Mesenteric fat pad (tissue), 1 donor: ENCODE measurements around the gene RBM47. TPM values are rescaled to one million over a fixed set of nuclear protein-coding genes. Genes with fewer than 3 reads are reported as not detected.

ENCODE experiments used
- DNase-seq: peaks from one replicate; pipeline ENCODE4 v3.0.0-alpha.2; 2020; ENCODE audit warnings: low spot score
- total RNA-seq: library from RNA; stranded (reverse); fragmentation: NEBNext Ultra II Directional; extraction: Animal tissue kit (Norgen Biotek cat#: 25700); gene quantifications from one replicate; pipeline ENCODE4 v1.2.1, GENCODE V29; 2021
- donor health status: DM: yes; HTN: yes; CAD: no.

The RBM47 gene
- total RNA-seq, 1 donor from 2014 or later, result 53.3 TPM

DNA sequence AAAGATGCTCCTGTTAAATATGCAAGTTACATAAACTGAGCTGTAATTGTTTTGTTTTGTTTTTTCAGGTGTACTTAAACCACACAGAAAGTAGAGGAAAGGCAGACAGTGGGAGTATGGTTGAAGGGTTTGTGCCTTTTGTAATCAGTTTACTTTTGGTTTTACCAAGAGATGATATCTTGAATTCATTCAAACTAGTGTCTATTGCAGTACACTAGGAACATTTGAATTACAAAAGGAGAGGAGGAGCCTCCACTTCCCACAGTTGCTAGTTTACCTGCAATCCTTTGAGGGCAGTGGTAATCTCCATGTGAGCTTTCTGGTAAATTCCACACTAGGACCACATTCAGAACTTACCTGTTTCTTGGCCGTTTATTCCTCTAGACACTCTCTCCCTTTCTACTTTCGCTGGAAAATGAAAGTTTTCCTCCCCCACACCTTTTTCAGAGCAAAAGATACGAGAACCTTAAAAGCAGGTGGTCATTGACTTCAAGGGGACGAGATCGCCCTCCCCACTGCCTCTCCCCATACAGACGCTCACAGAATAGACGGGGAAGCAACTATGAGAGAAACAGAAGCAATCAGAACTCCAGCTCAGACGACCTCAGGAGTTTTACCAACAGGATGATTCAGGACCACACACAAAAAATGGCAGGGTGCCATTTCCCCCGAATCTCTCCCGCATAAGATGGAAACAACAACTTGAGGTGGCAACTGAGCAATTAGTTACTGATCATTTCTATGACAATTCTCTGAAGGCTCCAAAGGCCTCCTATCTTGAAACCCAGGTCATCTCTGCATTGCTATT is 3.3 kb downstream of the RBM47 start:
- DNase-seq, result no peak

GRCh38 chr4:40623707-40624106 is 6.0 kb downstream of the RBM47 start:
- DNase-seq, result no peak

DNA sequence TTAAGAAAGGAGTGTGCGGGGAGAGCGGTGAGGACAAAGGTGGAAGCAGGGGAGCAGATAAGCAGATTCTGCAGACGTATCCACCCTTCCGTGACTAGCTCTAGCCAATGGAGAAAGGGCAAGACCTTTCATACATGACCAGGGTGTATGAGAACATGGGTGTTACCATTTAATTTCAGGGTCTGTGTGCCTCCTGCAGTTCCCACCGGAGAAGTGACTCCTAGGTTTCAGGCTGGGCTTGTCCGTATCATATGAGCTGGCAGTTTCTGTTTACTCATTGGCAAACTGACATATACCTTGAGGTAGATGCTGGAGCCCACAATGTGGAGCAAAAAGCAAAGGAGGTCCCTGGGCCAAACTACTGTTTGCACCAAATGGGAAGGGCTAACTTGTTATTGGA is 6.8 kb downstream of the RBM47 start:
- no peak for DNase-seq

DNA sequence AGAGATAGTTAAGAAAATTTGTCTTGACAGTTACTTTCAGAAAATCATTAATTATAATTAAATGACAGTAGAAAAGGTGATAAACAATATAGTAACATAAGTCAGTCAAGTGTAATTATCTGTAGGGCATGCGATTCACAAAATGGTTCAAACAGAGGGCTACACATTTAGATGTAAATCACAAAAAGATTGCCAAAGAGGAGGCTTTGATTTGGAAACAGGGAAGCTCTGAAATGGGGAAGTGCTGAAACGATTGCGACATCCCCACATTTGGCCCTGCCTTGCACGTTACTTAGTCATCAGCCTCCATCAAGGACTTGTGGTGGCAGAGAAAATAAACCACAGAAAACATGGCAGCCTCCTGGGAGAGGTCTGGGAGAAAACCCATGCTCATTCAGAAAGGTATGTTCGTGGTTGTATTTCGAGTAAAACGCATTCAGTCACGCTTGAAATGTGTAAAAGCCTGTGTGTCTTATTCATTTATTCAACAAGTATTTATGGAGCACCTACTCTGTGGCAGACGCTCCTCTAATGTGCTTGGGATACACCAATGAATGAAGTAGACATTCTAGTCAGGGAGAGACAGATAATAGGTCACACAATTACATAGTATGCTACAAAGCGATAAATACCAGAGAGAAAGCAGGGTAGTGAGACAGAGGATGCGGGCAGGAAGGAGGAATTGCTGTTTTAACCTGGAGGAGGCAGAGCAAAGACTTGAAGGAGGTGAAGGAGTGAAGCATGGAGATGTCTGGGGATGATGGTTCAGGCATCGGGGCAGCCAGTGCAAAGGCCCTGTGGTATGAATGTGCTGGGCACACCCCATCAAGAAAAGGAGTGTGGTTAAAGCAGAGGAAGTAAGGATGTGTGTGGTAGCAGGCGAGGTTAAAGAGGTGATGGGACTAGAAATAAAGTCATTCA is 7.8 kb downstream of the RBM47 start:
- no peak for DNase-seq

DNA sequence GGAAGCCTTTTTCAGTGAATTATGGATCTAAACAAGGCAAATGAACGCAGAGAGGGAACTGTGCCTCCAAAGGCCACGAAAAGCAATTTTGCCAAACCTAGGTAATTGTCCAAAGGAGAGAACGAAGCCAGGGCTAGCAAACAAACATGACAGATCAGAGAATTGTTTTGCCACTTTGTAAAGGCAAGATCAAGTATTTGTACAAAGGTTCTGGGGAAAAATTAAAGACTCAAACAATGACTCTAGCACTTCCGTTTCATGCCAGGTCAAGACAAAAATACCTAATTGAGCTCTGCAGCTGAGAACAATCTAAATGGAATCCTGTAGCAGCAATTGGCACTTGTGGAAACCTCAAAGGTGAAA is 8.5 kb downstream of the RBM47 start:
- no peak for DNase-seq

DNA sequence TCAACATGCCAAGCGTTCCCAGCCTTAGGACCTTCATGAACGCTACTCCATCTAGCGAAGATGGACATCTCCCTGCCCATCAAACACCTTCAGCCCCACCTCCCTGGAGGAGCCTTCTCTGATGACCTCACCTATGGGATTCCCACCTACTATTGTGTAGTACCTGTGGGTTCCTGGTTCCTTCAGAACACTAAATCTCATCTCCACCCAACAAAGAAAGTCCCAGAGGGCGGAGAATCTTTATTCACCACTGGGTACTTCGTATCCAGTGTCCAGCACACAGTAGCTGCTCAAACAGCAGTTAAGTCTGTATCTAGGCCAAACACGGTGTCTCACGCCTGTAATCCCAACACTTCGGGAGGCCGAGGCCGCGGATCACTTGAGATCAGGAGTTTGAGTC is 10.1 kb downstream of the RBM47 start:
- DNase-seq, result no peak

GRCh38 chr4:40617872-40618271 is 11.8 kb downstream of the RBM47 start:
- no peak for DNase-seq

DNA sequence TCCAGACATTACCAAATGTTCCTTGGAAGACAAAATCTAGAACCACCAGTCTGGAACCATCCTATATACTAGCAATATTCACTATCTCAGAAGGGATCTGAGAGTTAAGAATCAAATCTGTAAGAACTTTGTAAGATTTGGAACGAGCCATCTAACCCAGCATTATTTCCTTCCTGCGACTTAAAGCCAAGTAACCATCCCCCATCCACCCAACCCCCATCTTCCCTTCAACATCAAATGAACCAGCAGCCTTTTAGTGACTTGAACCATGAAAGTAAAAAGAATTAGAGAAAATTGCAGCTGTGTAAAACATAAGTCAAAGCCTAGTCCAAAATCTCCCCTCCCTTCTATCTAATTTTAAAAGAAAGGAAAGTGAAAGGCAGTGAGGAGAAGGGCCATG is 15.6 kb downstream of the RBM47 start:
- DNase-seq, result no peak

DNA sequence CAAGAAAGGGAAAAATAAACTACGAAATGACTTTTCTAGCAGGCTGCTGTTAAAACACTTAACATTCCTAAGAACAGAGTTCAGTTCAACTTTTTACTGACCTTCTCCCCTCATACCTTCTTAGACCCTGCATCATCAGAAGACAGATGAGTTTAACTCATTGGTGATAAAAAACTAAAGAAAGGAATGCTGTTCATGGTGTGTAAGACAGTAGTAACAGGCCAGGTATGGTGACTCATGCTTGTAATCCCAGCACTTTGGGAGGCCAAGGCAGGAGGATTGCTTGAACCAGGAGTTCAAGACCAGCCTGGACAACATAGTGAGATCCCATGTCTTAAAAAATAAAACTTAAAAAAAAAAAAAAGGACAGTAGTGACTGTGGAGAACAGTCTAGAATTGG is 16.2 kb downstream of the RBM47 start:
- DNase-seq, result no peak

DNA sequence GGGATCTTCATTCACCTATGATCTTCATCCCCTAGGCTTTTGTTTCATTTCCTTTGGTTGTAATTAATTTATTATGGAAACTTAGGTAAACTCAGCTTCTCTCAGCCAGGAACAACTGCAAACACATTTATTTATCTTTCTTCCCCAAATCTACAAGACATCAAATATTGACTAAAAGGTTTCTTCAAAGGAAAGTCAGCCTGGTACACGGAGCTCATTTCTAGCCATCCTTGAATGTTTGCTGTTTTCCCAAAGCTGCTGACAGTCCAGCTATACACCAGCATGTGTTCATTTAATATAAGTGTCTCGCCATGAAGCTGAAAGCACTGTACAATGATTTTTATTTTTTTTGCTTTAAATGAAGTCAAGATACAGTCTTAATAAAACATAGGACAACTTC is 16.8 kb downstream of the RBM47 start:
- no peak for DNase-seq

DNA sequence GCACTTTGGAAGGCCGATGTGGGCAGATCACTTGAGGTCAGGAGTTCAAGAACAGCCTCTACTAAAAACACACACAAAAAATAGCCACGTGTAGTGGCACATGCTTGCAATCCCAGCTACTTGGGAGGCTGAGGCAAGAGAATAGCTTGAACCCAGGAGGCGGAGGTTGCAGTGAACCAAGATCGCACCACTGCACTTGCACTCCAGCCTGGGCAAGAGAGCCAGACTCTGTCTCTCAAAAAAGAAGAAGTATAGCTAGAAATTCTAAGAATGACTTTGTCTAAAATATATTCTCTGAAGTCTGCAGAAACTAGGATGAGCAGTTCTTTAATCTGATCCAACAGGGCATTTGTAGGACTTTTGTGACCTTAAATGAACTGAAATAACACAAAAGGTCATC is 17.4 kb downstream of the RBM47 start:
- DNase-seq, result no peak

DNA sequence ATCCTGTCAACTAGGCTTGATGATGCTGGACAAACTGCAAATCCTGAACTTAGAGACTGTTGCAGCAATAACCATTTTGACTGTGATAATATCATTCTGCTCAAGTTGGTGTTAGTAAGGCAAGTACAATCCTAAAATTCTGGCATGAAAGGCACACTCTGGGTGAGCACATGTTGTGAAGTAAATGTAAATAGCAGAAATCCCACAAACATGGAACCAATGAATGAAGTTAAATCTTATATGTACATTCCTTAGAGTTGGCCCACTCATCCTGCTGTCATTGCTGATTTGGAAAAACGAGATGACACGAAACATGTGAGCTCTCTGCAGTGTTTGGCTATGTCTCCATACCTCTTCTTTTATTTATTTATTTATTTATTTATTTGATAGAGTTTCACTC is 21.0 kb downstream of the RBM47 start:
- DNase-seq, result no peak

- no peak for DNase-seq
Measured at GRCh38 chr4:40607221-40607620, 22.4 kb downstream of the RBM47 start.

DNA sequence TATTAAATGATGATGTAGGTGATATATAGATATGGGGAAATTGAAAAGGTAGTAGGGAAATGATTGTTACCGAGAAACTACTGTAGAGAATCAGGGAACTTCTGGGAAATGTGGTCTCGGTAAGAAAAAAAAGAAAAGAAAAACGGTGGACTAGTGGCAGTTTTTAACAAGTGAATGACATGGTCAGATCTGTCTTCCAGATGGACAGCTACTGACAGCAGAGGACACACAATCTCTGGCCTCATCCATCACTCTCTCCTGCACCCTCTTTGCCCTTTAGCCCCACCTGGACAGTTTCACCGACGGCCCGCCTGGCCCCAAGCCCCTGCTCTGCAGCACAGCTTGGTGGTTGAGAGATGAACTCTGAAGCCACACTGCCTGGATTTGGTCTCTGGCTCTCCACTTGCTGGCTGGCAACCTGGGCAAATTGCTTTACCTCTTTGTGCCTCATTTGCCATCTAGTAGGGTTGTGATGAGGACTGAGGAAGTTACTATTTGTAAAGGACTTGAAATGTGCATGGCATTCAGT is 23.4 kb downstream of the RBM47 start:
- DNase-seq, result no peak

DNA sequence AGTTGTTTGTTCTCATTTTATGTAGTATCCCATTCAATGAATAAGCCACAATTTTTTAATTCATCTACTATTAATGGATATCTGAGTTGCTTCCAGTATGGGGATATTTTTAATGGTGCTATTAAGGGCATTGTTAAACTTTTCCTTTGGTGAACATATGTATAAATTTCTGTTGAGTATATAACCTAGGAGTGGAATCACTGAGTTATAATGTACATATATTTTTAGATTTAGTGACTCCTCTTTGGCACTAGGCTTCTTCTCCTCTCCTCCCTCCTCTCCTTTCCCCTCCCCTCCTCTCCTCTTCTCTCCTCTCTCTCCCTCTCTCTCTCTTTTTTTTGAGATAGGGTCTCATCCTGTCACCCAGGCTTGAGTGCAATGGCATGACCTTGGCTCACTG is 26.4 kb downstream of the RBM47 start:
- no peak for DNase-seq

DNA sequence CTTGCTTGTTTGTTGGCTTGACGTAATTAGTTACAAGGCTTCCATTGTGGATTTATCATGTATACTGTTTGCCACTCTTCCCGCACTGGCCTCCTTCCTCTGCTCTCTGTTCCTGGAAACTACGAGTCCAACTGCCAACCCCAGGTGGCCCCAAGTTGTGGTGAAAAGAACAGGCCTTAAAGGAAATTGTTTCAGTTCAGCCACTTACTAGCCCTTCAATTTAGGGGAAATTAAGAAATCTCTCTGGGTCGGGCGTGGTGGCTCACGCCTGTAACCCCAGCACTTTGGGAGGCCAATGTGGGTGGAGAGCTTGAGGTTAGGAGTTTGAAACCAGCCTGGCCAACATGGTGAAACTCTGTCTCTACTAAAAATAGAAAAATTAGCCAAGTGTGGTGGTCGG is 28.0 kb downstream of the RBM47 start:
- no peak for DNase-seq

GRCh38 chr4:40600850-40601249 is 28.8 kb downstream of the RBM47 start:
- DNase-seq, result no peak

- no peak for DNase-seq
Measured at GRCh38 chr4:40599431-40599830, 30.2 kb downstream of the RBM47 start.

DNA sequence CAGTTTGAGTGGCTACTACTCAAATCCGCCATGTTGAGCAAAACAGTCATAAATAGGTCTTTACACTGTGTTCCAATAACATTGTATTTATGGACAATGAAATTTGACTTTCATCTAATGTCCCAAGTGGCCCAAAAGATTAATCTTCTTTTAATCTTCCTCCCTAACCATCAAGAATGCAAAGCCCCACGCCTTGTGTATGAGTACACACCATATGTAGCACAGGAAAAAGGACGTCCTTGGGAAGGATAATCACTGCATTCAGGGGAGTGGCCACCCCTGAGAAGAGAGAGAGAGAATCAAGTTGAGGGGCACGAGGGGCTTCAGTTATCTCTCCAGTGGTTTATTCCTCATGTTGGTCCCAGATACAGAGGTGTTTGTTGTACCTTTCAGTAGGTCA is 33.1 kb downstream of the RBM47 start:
- DNase-seq, result no peak

DNA sequence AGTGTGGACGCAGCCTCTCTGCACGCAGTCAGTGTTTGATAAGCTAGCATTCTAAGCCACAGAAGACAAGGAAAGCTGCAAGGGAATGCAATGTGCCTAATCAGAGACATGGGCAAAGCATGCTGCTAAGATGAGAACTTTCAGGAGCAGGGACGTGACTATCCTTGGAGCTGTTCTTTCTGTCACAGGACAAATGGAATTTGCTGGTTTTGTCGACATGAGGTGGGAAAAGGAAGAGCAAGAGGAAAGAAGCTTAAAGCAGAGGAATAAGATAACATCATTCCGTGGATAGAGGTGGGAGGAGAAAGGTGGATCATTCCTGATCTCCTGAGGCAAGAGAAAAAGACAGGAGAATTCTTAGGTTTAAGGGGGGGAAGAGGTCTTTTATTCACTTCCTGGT is 33.7 kb downstream of the RBM47 start:
- DNase-seq, result no peak

DNA sequence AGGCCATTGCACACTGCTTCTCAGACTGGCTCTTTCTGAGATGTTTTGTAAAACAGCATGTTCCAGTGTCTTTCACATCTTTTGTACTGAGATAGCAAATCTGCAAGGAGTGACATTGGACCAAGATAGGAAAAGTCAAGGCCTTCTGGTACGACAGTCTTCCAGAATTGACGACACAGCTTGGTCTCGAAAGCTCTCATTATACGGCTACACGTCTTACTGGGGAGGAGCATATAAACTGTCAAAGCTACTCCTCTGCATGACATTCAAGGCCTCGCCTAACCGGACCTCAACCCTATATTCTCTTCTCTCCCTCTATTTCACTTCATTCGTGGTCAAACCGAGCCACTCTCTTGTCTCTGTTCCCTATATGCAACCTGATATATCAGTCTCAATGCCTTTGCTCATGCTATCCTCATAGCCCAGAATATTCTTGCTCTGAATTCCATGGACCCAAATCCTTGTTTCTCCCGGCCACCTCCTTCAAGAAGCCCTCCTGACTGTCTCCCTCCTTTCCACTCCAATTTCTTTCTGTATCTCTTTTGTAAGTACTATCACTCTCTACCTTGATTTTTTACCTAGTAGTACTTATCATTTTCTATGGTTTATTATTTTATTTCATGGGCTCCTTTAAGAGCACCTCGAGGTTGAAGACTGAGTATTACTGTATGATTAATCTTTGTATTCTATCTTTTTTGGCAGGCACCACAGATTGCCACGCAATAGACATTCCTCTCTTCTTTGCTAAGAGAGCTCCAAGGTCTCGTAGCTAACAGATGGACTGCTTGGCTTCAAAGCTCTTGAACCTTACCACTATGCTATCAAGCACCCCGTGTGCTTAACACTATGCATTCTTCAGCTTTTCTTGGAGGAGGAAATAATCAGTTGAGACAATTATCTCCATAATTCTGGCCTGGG is 35.1 kb downstream of the RBM47 start:
- no peak for DNase-seq
